ENCODE measurements around the gene B4GALNT2. TPM values are rescaled to one million over a fixed set of nuclear protein-coding genes. Genes with fewer than 3 reads are reported as not detected.

Gene B4GALNT2
- total and polyA plus RNA-seq, 2 experiments from 2014 or later: not detected

GRCh38 chr17:49114703-49115102 is 17.9 kb upstream of the B4GALNT2 start:
- DNase-seq: no peak
- H3F3A ChIP-seq (ENCODE audit: insufficient read depth): no peaks in the 10 kb centered on the region
- WGBS, 2 experiments (ENCODE audit: low coverage in 1 of 2, low lambda C conversion rate in 2 of 2, missing lambda C conversion rate in 2 of 2): 59 to 69% methylated on average over 1 of the region's 1 CpG
- H3K9me2 ChIP-seq (ENCODE audit: insufficient read depth): no peaks in the 10 kb centered on the region
- no peak overlapping the region for H2AFZ ChIP-seq
- in situ Hi-C loops (cut with MboI): no loop called here
- no peak overlapping the region for H3K4me3 ChIP-seq
- no peak for TF ChIP-seq EZH2 (IDR thresholded peaks at IDR 0.05; ENCODE audit: insufficient read depth, poor library complexity, severe bottlenecking)
- TF ChIP-seq EZH2phosphoT487 (IDR thresholded peaks at IDR 0.05; ENCODE audit: insufficient read depth, low read depth): no peak
- H3K4me2 ChIP-seq (ENCODE audit: unreplicated experiment): no peak overlapping the region
- H3K79me2 ChIP-seq (ENCODE audit: insufficient read depth): no peaks in the 10 kb centered on the region
- H4K20me1 ChIP-seq (ENCODE audit: insufficient read depth): no peaks in the 10 kb centered on the region
- no peak overlapping the region for H3K9ac ChIP-seq
- H3K27me3 ChIP-seq (replicated peaks; ENCODE audit: insufficient read depth): peaks cover 42% of the 10 kb centered on the region
- H3K9me3 ChIP-seq (ENCODE audit: low read depth): no peaks in the 10 kb centered on the region
- no peak overlapping the region for H3K27ac ChIP-seq
- no peaks in the 10 kb centered on the region for H3K36me3 ChIP-seq (ENCODE audit: low read depth)
- no peaks in the 10 kb centered on the region for H3K4me1 ChIP-seq (ENCODE audit: insufficient read depth)

- peaks cover 51% of the 10 kb centered on the region for H3K27me3 ChIP-seq (replicated peaks; ENCODE audit: insufficient read depth)
- H3K27ac ChIP-seq: no peak overlapping the region
- H3K4me3 ChIP-seq: no peak overlapping the region
- no peak overlapping the region for H3K9ac ChIP-seq
- no peaks in the 10 kb centered on the region for H3K79me2 ChIP-seq (ENCODE audit: insufficient read depth)
- no peaks in the 10 kb centered on the region for H3K36me3 ChIP-seq (ENCODE audit: low read depth)
- DNase-seq: no peak
- no peak overlapping the region for H2AFZ ChIP-seq
- 47 to 49% methylated on average over 2 of the region's 2 CpGs for WGBS, 2 experiments (ENCODE audit: low coverage in 1 of 2, low lambda C conversion rate in 2 of 2, missing lambda C conversion rate in 2 of 2)
- no peaks in the 10 kb centered on the region for H3F3A ChIP-seq (ENCODE audit: insufficient read depth)
- no peaks in the 10 kb centered on the region for H3K9me3 ChIP-seq (ENCODE audit: low read depth)
- in situ Hi-C loops (cut with MboI): no loop called here
- no peaks in the 10 kb centered on the region for H3K4me1 ChIP-seq (ENCODE audit: insufficient read depth)
- H3K9me2 ChIP-seq (ENCODE audit: insufficient read depth): no peaks in the 10 kb centered on the region
- H3K4me2 ChIP-seq (ENCODE audit: unreplicated experiment): no peak overlapping the region
- TF ChIP-seq EZH2phosphoT487 (IDR thresholded peaks at IDR 0.05; ENCODE audit: insufficient read depth, low read depth) (no peak), EZH2 (IDR thresholded peaks at IDR 0.05; ENCODE audit: insufficient read depth, poor library complexity, severe bottlenecking) (no peak)
- H4K20me1 ChIP-seq (ENCODE audit: insufficient read depth): no peaks in the 10 kb centered on the region
Observed at GRCh38 chr17:49117587-49118230, 14.9 kb upstream of the B4GALNT2 start.

- in situ Hi-C loops (cut with MboI): no loop called here
- peaks cover 41% of the 10 kb centered on the region for H3K27me3 ChIP-seq (replicated peaks; ENCODE audit: insufficient read depth)
- H3K9me2 ChIP-seq (ENCODE audit: insufficient read depth): no peaks in the 10 kb centered on the region
- H3K36me3 ChIP-seq (ENCODE audit: low read depth): no peaks in the 10 kb centered on the region
- H4K20me1 ChIP-seq (ENCODE audit: insufficient read depth): no peaks in the 10 kb centered on the region
- no peaks in the 10 kb centered on the region for H3F3A ChIP-seq (ENCODE audit: insufficient read depth)
- no peak for TF ChIP-seq EZH2phosphoT487 (IDR thresholded peaks at IDR 0.05; ENCODE audit: insufficient read depth, low read depth)
- TF ChIP-seq EZH2 (IDR thresholded peaks at IDR 0.05; ENCODE audit: insufficient read depth, poor library complexity, severe bottlenecking): no peak
- no peak overlapping the region for H3K27ac ChIP-seq
- no peak for DNase-seq
- H3K9ac ChIP-seq: no peak overlapping the region
- no peak overlapping the region for H2AFZ ChIP-seq
- H3K4me3 ChIP-seq: no peak overlapping the region
- no peaks in the 10 kb centered on the region for H3K9me3 ChIP-seq (ENCODE audit: low read depth)
- H3K79me2 ChIP-seq (ENCODE audit: insufficient read depth): no peaks in the 10 kb centered on the region
- WGBS, 2 experiments (ENCODE audit: low coverage in 1 of 2, low lambda C conversion rate in 2 of 2, missing lambda C conversion rate in 2 of 2): 25 to 30% methylated on average over 3 of the region's 3 CpGs
- no peaks in the 10 kb centered on the region for H3K4me1 ChIP-seq (ENCODE audit: insufficient read depth)
- no peak overlapping the region for H3K4me2 ChIP-seq (ENCODE audit: unreplicated experiment)
Observed at GRCh38 chr17:49120166-49120565, 12.4 kb upstream of the B4GALNT2 start.

- in situ Hi-C loops (cut with MboI): no loop called here
Observed at GRCh38 chr17:49121696-49122292, 10.8 kb upstream of the B4GALNT2 start.

More at GRCh38 chr17:49121696-49122292, 10.8 kb upstream of the B4GALNT2 start:
- no peaks in the 10 kb centered on the region for H3K4me1 ChIP-seq (ENCODE audit: insufficient read depth)
- WGBS, 2 experiments (ENCODE audit: low coverage in 1 of 2, low lambda C conversion rate in 2 of 2, missing lambda C conversion rate in 2 of 2): 53% methylated on average over 6 of the region's 6 CpGs
- H3K79me2 ChIP-seq (ENCODE audit: insufficient read depth): no peaks in the 10 kb centered on the region
- H3F3A ChIP-seq (ENCODE audit: insufficient read depth): no peaks in the 10 kb centered on the region
- H3K9me2 ChIP-seq (ENCODE audit: insufficient read depth): no peaks in the 10 kb centered on the region
- H3K4me3 ChIP-seq: no peak overlapping the region
- no peaks in the 10 kb centered on the region for H3K36me3 ChIP-seq (ENCODE audit: low read depth)
- DNase-seq: no peak
- TF ChIP-seq EZH2phosphoT487 (IDR thresholded peaks at IDR 0.05; ENCODE audit: insufficient read depth, low read depth): no peak
- TF ChIP-seq EZH2 (IDR thresholded peaks at IDR 0.05; ENCODE audit: insufficient read depth, poor library complexity, severe bottlenecking): no peak
- no peaks in the 10 kb centered on the region for H3K9me3 ChIP-seq (ENCODE audit: low read depth)
- H3K9ac ChIP-seq: no peak overlapping the region
- H3K4me2 ChIP-seq (ENCODE audit: unreplicated experiment): no peak overlapping the region
- no peaks in the 10 kb centered on the region for H4K20me1 ChIP-seq (ENCODE audit: insufficient read depth)
- H3K27ac ChIP-seq: no peak overlapping the region
- peaks cover 26% of the 10 kb centered on the region; the same call in 1 of the 2 replicates for H3K27me3 ChIP-seq (replicated peaks; ENCODE audit: insufficient read depth)
- H2AFZ ChIP-seq: no peak overlapping the region
